ENCODE measurements around the gene PSMG3. TPM values are rescaled to one million over a fixed set of nuclear protein-coding genes. Genes with fewer than 3 reads are reported as not detected.

PSMG3 gene
- total RNA-seq, 4 donors from 2014 or later = 33.0 to 67.5 (median 47.7) TPM

DNA sequence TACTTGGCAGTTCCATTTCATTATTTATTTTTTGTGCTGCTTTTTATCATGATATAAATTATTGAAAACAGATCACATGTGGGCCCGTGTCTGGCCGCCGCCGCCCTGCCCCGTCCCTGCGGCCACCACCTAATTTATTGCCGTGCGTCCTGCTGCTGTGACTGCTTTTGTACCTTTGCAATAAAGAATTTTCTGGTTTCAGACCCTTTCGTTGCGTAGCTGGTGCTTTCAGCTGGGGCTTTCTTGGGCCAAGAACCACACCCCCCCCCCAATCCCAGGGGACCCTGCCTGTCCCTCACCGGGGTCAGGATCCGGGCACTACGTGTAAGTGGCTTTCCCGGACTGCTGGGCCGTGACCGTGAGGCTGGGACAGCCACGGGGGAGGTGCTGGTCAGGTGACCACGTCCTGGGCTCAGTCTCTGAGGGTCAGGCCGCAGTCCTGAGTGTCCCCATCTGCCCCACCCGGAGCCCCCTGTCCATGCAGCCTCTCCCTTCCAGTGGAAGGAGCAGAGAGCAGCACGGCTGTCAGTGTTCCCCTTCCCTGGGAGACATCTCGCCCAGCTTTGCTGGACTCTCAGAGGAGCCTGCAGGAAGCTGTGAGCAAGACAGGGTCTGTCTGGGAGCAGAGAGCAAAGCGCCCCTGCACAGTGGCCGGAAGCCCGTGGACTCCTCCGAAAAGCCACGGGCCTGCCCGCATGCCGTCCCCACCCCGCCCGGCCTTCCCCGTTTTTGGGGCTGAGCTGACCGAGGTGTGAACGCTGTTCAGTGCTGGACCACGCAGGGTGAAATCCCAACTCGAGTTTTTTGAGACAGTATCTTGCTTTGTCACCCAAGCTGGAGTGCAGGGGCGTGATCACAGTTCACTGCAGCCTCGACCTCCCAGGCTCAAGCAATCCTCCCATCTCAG is 26.7 kb downstream of the PSMG3 start:
- TF ChIP-seq, protein P1, sequence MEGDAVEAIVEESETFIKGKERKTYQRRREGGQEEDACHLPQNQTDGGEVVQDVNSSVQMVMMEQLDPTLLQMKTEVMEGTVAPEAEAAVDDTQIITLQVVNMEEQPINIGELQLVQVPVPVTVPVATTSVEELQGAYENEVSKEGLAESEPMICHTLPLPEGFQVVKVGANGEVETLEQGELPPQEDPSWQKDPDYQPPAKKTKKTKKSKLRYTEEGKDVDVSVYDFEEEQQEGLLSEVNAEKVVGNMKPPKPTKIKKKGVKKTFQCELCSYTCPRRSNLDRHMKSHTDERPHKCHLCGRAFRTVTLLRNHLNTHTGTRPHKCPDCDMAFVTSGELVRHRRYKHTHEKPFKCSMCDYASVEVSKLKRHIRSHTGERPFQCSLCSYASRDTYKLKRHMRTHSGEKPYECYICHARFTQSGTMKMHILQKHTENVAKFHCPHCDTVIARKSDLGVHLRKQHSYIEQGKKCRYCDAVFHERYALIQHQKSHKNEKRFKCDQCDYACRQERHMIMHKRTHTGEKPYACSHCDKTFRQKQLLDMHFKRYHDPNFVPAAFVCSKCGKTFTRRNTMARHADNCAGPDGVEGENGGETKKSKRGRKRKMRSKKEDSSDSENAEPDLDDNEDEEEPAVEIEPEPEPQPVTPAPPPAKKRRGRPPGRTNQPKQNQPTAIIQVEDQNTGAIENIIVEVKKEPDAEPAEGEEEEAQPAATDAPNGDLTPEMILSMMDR (IDR thresholded peaks at IDR 0.05) = no peak
- TF ChIP-seq POLR2A (IDR thresholded peaks at IDR 0.05) = peak in 1 of 2 donors; percentile 6
- Histone ChIP-seq H3K4me1 (peaks cover 0 to 13% (median 0%) of the 10 kb centered on the region in 4 donors), H3K36me3 (peaks cover 0 to 61% (median 0%) of the 10 kb centered on the region in 3 donors), H3K4me3 (no peak overlapping the region), H3K27ac (peak overlapping the region in 2 of 4 donors; percentile 35), H3K9me3 (no peaks in the 10 kb centered on the region), H3K27me3 (no peaks in the 10 kb centered on the region)
- no peak for DNase-seq

DNA sequence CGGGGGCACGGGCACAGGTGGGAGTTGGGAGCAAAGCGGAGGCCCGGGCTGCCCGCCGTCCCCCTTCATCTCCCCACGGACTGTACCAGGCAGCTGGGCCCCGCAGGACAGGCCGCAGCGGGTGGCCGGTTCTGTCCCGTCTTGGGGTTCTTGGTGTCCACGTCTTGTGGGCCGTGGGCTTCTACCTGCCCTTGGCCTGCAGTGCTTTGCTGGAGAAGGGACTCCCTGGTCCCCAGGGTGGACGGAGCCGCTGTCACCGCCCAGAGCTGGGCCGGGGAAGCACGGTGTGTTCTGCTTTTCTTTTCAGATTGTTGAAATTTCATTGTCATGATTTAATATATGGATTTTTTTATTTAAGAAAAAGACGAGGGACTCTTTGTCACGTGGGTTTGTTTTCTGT is 27.5 kb downstream of the PSMG3 start:
- no peaks in the 10 kb centered on the region for H3K27me3 ChIP-seq
- no peak for DNase-seq
- H3K9me3 ChIP-seq = no peaks in the 10 kb centered on the region
- TF ChIP-seq, protein P1 (IDR thresholded peaks at IDR 0.05) = no peak
- TF ChIP-seq POLR2A (IDR thresholded peaks at IDR 0.05) = no peak
- H3K4me1 ChIP-seq = peaks cover 0 to 20% (median 0%) of the 10 kb centered on the region in 4 donors
- no peak overlapping the region for H3K4me3 ChIP-seq
- H3K36me3 ChIP-seq = peaks cover 0 to 58% (median 0%) of the 10 kb centered on the region in 3 donors
- no peak overlapping the region for H3K27ac ChIP-seq

DNA sequence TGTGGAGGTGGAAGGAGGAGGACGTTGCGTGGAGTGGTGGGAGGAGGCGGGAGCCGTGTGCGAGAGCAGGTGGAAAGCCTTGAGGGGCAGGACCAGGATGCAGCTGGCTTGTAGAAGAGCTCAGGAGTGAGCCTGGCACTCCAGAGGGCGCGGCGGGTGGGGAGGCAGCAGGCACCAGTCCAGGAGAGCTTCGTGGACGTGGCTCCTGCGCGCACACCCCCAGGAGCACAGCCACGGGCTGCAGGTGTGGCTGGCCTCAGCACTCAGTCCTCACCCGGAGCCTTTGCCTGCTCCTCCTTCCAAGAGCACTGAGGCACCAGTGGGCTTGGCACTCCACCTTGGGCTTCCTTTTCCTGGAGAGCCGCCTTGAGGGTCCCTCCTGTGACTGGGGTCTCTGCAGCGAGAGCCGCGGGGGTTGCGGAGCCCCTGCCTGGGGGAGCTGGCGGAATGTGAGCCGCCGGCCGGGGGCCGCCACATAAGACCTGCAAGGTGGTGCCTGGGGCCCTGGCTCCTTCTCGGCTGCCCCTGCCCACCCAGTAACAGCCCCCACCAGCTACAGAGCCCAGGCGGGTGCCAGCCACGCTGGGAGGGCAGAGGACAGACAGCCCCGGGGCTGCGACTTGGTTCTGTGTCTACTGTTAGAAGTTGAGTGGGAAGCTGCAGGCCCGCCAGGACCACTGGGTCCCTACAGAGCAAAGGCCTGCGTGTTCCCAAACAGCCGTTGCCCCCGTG is 28.2 kb downstream of the PSMG3 start:
- H3K9me3 ChIP-seq = no peaks in the 10 kb centered on the region
- H3K4me3 ChIP-seq = no peak overlapping the region
- DNase-seq = no peak
- peaks cover 0 to 28% (median 1%) of the 10 kb centered on the region in 4 donors for H3K4me1 ChIP-seq
- no peak for TF ChIP-seq POLR2A (IDR thresholded peaks at IDR 0.05)
- TF ChIP-seq, protein P1 (IDR thresholded peaks at IDR 0.05) = no peak
- no peaks in the 10 kb centered on the region for H3K27me3 ChIP-seq
- no peak overlapping the region for H3K27ac ChIP-seq
- peaks cover 0 to 51% (median 0%) of the 10 kb centered on the region in 3 donors for H3K36me3 ChIP-seq

DNA sequence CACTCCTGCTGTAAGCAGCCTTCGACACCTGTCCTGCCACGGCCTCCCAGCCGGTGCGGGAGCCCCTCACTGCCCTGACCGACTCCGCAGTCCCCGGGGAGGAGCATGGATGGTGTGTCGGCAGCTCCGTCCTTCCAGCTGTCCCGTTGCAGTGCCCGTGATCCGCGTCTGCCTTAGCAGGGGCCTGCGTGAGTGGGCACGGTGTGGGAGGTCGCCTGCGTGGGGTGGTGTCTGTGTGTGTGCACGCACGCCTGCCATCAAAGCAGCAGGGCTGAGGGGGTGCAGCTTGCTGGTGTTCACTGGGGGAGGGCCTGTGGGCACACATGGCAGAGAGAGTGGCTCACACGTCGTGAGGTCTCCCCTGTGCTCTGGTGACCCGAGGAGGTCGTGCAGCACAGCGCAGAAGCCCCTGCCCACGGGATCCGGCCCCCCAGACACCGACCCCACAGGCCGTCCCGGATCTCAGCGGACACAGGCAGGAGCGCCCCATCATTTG is 29.0 kb downstream of the PSMG3 start:
- H3K4me3 ChIP-seq = no peak overlapping the region
- no peak for DNase-seq
- H3K36me3 ChIP-seq = peaks cover 0 to 54% (median 0%) of the 10 kb centered on the region in 3 donors
- TF ChIP-seq, protein P1 (IDR thresholded peaks at IDR 0.05) = no peak
- no peak for TF ChIP-seq POLR2A (IDR thresholded peaks at IDR 0.05)
- H3K9me3 ChIP-seq = no peaks in the 10 kb centered on the region
- no peaks in the 10 kb centered on the region for H3K27me3 ChIP-seq
- H3K27ac ChIP-seq = no peak overlapping the region
- H3K4me1 ChIP-seq = peaks cover 0 to 30% (median 3%) of the 10 kb centered on the region in 4 donors

DNA sequence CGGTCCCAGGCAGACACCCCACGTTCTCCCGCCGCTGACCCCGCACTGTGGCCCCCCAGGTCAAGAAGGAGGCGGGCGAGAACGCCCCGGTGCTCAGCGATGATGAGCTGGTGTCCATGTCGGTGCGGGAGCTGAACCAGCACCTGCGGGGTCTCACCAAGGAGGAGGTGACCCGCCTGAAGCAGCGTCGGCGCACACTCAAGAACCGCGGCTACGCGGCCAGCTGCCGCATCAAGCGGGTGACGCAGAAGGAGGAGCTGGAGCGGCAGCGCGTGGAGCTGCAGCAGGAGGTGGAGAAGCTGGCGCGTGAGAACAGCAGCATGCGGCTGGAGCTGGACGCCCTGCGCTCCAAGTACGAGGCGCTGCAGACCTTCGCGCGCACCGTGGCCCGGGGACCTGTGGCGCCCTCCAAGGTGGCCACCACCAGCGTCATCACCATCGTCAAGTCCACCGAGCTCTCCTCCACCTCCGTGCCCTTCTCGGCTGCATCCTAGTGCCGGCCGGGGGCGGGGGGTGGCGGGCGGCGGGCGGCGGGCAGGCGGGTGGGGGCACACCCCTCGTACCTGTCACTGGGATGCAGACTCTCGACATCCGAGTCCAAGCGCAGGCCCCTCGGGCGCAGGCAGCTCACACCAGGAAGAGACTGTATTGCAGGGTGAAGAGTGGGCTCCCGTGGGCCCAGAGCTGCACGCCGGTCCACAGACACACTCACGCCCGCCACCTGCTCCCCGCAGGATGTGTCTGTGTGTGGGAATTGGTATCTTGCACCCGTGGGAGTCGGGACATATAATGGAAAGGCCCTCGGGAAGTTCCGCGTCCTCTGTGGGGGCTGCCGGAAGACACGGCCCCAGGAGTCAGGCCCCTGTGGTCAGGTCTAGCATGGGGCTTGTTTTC is 29.7 kb downstream of the PSMG3 start:
- no peaks in the 10 kb centered on the region for H3K27me3 ChIP-seq
- TF ChIP-seq, protein P1 (IDR thresholded peaks at IDR 0.05) = no peak
- TF ChIP-seq POLR2A (IDR thresholded peaks at IDR 0.05) = no peak
- peaks cover 0 to 61% (median 0%) of the 10 kb centered on the region in 3 donors for H3K36me3 ChIP-seq
- no peaks in the 10 kb centered on the region for H3K9me3 ChIP-seq
- no peak overlapping the region for H3K4me3 ChIP-seq
- peaks cover 0 to 35% (median 3%) of the 10 kb centered on the region in 4 donors for H3K4me1 ChIP-seq
- no peak overlapping the region for H3K27ac ChIP-seq
- no peak for DNase-seq

All from Peyer's patch (tissue), 4 donors.